ENCODE measurements around the gene MLIP.
"Not testable (repeated sequence)": the region's sequence is repeated elsewhere in the genome, so short reads cannot be mapped to it uniquely, and the experiment has no call there.

MLIP gene

GRCh38 chr6:54234539-54234938, 123.3 kb downstream of the MLIP start:
- no peak for DNase-seq

- DNase-seq, result no peak
Observed at GRCh38 chr6:54236984-54237383, 125.7 kb downstream of the MLIP start.

- no peak for DNase-seq
Observed at GRCh38 chr6:54238396-54238795, 127.2 kb downstream of the MLIP start.

GRCh38 chr6:54243699-54244098, 132.5 kb downstream of the MLIP start:
- no peak for DNase-seq

GRCh38 chr6:54244430-54244829, 133.2 kb downstream of the MLIP start:
- no peak for DNase-seq

- no peak for DNase-seq
Observed at GRCh38 chr6:54245265-54245664, 134.0 kb downstream of the MLIP start.

- DNase-seq, result no peak
Observed at GRCh38 chr6:54248319-54248718, 137.1 kb downstream of the MLIP start.

- no peak for DNase-seq
Observed at GRCh38 chr6:54248994-54249393, 137.8 kb downstream of the MLIP start.

GRCh38 chr6:54249812-54250211, 138.6 kb downstream of the MLIP start:
- not testable (repeated sequence) for DNase-seq

- DNase-seq, result no peak
Observed at GRCh38 chr6:54252496-54252895, 141.3 kb downstream of the MLIP start.

GRCh38 chr6:54252916-54253315, 141.7 kb downstream of the MLIP start:
- DNase-seq, result no peak

- no peak for DNase-seq
Observed at GRCh38 chr6:54254886-54255285, 143.6 kb downstream of the MLIP start.

GRCh38 chr6:54255886-54256285, 144.6 kb downstream of the MLIP start:
- no peak for DNase-seq

- no peak for DNase-seq
Observed at GRCh38 chr6:54260025-54260424, 148.8 kb downstream of the MLIP start.

GRCh38 chr6:54262499-54262898, 151.3 kb downstream of the MLIP start:
- DNase-seq, result no peak

GRCh38 chr6:54262971-54263370, 151.7 kb downstream of the MLIP start:
- no peak for DNase-seq

- DNase-seq, result no peak
Observed at GRCh38 chr6:54264581-54265272, 153.5 kb downstream of the MLIP start.

- DNase-seq, result no peak
Observed at GRCh38 chr6:54266400-54266923, 155.2 kb downstream of the MLIP start.

GRCh38 chr6:54267798-54268197, 156.6 kb downstream of the MLIP start:
- DNase-seq, result no peak

- no peak for DNase-seq
Observed at GRCh38 chr6:54273214-54273820, 162.1 kb downstream of the MLIP start.

- DNase-seq, result no peak
Observed at GRCh38 chr6:54274383-54274782, 163.1 kb downstream of the MLIP start.

- no peak for DNase-seq
Observed at GRCh38 chr6:54282186-54282585, 170.9 kb downstream of the MLIP start.

- no peak for DNase-seq
Observed at GRCh38 chr6:54284161-54284860, 173.1 kb downstream of the MLIP start.

- no peak for DNase-seq
Observed at GRCh38 chr6:54285595-54285994, 174.4 kb downstream of the MLIP start.

Data from GOT3 (cell line).